DMS 273 (cell line): Measurements from ENCODE around the gene TUBB8B.
"Not testable (repeated sequence)": the region's sequence is repeated elsewhere in the genome, so short reads cannot be mapped to it uniquely, and the experiment has no call there.

Experiments used
- DNase-seq: peaks from one replicate; lab custom pipeline; 2025; ENCODE audit not compliant: unreplicated experiment; lab: John Stamatoyannopoulos, UW

TUBB8B gene

DNA sequence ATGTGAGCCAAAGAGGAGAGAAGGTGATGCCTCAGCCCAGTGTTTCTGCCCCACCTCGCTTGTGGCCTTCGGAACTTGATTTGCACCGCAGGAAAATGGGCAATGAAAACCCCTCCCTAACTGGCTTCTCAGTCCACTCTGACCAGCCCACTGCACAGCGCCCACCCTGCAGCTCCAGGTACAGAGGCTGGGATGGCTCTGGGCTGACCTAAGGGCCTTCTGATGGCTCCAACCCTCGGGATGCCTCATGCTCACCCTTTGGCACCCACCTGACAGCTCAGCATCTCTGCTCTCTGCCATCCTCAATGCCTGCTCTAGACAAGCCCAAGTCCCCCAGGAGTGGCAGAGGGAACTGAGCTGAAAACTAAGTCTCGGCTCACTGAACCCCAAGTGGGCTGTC lies 36.2 kb downstream of the TUBB8B start:
- not testable (repeated sequence) for DNase-seq

DNA sequence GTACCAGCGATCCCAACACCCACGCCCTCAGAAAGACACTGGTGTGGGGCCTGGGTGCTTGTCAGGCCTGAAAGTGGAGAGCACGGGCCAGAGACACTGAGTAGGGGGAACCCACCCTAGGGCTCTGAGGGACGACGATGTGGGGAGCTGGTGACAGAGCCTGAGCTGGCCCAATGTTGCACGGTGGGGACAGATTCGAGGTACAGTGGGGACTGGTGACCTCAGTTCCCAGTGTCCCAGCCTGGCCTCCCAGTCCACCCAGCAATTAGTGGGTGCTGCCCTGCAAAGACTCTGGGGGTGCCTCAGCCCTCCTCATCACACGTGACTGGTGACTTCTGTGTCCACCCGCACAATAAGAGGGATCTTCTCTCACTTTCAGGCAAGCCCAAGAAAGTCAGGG lies 36.6 kb downstream of the TUBB8B start:
- not testable (repeated sequence) for DNase-seq

DNA sequence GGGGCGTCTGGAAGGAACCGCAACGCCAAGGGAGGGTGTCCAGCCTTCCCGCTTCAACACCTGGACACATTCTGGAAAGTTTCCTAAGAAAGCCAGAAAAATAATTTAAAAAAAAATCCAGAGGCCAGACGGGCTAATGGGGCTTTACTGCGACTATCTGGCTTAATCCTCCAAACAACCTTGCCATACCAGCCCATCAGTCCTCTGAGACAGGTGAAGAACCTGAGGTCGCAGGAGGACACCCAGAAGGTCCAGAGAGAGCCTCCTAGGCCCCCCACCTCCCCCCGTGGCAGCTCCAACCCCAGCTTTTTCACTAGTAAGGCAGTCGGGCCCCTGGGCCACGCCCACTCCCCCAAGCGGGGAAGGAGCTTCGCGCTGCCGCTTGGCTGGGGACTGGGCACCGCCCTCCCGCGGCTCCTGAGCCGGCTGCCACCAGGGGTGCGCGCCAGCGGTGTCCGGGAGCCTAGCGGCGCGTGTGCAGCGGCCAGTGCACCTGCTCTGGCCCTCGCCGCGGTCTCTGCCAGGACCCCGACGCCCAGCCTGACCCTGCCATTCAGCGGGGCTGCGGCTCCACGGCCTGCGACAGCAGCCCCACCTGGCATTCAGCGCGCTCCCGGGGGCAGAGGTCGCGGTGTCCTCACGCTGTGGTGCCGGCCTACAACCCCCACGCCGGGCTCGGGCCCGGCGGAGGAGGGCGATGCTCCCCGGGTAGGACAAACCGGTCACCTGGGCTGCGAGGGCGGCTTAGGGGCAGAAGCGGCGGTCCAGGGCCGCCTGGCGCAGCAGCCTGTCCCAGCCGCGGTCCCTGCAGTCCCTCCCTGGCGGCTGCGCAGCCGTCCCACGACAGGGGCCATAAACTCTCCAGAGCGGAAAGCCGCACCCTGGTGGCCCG lies 37.8 kb downstream of the TUBB8B start:
- DNase-seq = not testable (repeated sequence)

DNA sequence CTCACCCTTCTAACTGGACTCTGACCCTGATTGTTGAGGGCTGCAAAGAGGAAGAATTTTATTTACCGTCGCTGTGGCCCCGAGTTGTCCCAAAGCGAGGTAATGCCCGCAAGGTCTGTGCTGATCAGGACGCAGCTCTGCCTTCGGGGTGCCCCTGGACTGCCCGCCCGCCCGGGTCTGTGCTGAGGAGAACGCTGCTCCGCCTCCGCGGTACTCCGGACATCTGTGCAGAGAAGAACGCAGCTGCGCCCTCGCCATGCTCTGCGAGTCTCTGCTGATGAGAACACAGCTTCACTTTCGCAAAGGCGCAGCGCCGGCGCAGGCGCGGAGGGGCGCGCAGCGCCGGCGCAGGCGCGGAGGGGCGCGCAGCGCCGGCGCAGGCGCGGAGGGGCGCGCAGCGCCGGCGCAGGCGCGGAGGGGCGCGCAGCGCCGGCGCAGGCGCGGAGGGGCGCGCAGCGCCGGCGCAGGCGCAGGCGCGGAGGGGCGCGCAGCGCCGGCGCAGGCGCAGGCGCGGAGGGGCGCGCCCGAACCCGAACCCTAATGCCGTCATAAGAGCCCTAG lies 38.7 kb downstream of the TUBB8B start:
- not testable (repeated sequence) for DNase-seq

DNA sequence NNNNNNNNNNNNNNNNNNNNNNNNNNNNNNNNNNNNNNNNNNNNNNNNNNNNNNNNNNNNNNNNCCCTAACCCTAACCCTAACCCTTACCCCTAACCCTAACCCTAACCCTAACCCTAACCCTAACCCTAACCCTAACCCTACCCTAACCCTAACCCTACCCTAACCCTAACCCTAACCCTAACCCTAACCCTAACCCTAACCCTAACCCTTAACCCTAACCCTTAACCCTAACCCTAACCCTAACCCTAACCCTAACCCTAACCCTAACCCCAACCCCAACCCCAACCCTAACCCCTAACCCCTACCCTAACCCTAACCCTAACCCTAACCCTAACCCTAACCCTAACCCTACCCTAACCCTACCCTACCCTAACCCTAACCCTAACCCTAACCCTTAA lies 39.5 kb downstream of the TUBB8B start:
- DNase-seq = not testable (repeated sequence)
